HG03558 (cell line): ENCODE data around the gene PABPC1L.
A peak's percentile ranks its signal among the peaks of the same experiment; 100 is the strongest.

Experiments
- ATAC-seq: cut with Tn5 transposase; IDR thresholded peaks from one replicate; pipeline ENCODE4 v1.9.1; 2021; ENCODE audit warnings: moderate number of reproducible peaks; ENCODE audit not compliant: unreplicated experiment; ENCODE audit errors: extremely low read depth

Gene PABPC1L

DNA sequence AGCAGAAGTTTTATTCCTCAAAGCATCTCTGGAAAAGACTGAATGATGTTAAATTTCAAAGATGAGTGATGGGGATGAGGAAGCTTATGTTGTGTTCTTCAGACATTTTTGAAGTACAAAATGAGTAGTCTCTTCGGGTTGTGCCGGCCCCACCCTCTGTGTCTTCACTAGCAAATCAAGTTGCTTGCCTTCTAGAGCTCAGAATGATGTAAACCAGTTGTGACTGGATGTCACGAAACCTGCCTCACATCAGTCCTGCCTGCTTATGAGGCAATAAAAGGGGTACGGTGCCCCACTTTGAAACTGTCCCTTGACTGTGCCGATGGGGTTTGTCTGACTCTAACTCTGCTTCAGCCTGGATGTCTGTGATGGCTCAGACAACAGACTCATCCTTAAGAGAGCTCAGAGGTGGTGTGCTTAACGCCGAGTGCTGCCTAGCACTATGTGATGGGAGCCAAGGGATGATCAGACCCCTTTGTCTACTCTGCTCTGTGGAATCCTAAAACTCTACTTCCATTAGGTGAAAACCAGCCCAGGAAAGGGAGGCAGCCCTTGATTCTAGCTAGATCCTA is 31.3 kb downstream of the PABPC1L start:
- ATAC-seq = no peak

DNA sequence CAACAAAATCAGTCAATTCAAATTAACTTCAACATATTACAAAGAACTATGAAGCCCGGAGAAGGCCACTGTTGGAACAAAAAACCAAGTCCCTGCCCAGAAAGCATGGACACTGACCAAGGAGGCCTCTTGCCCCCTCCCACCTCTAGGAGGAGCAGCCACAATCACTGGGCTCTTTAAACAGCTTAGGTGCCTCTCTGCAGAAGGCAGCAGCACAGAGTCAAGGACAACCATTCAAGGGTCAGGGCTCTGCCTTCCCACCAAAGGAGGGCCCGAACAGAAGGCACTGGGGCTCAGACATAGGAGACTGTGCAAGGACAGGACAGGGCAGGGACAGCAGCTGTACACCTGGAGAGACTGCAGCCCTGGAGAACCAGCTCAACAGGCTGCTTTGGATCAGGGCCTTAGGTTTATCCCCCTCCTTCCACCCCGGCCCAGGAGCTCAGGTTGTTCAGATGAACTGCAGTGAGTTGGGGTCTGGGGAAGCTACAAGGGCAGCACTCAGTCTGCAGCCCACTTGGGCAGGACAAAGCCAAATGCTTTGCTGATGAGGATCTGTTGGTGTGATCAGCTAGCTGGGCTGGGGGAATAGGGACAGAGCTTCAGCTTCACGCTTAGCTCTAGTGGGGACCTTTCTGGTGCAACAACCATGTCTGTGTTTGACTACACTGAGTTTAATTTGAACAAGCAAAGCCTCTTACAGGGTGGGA is 32.6 kb downstream of the PABPC1L start:
- ATAC-seq = no peak

DNA sequence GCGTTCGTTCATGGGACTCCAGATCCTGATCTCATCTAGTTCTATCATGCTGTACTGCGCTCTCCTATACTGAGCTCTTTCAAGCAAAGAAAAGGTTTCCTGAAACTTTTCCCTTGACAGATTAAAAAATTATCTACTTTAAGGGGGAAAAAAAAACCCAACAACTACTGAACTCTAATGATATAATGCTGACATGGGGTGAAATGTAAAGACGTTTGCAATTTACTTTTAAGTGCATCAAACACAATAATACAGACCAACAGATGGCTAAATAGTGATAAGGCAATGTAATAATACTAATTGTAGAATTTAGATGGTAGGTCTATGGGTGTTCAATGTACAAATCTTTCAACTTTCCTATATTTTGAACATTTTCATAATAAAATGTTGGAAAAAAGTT is 34.0 kb downstream of the PABPC1L start:
- ATAC-seq = no peak

DNA sequence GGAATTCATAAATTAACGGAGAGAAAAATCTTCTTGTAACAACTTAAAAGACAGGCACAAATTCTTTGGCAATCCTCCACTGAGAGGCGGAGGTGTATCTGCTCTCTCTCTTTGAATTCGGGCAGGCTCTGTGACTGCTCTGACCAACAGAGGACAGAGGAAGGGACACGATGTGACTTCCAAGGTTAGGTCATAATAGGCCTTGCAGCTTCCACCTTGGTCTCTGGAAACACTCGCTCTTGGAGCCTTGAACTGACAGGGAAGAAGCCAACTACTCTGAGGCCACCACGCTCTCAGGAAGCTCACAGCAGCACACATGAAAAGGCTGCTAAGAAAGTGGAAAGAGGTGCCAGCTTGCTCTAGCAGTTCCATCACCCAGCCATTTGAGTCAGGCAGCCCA is 35.4 kb downstream of the PABPC1L start:
- ATAC-seq = no peak

DNA sequence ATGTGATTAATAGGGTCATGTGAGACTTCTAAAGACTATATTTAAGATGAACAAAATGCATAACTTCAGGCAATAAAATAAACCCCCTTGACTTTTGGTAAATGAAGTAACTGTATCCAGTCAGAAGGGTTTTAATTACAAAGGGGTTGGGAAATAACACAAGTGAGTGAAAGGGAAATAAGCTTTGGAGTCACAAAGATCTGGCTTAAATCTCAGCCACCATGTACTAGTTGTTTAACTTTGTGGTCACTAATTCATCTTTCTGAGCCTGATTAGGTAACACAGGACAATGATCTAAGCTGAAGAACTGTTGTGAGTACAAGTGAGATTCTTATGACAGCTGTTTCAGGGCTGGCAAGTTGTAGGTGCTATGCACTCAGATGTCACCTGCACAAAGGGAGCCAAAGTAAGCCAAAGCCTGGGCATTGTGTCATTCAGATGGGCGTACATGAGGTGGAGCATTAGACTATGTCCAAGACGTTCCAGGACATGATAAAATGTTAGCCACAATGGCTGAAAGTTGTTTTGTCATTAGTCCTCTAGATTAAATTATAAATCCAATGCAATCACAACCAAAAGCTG is 36.5 kb downstream of the PABPC1L start:
- no peak for ATAC-seq

DNA sequence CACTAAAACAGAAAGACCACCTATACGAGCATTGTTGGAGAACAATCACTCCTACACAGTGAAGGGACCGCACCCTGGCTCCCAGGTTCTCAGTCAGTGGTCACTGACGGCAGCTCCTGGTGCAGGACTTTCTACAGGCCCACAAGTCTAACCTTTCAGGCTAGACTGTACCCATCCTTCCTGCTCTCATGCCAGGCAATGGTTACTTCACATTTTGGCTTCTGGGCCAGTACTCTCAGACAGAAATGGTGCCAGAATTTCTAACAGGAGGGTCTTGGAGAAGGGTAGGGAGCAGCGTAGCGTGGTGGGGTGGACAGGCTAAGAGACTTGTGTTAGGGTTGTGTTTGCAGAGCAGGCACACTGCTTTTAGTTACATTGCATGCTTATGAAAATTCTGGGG is 38.2 kb downstream of the PABPC1L start:
- no peak for ATAC-seq

DNA sequence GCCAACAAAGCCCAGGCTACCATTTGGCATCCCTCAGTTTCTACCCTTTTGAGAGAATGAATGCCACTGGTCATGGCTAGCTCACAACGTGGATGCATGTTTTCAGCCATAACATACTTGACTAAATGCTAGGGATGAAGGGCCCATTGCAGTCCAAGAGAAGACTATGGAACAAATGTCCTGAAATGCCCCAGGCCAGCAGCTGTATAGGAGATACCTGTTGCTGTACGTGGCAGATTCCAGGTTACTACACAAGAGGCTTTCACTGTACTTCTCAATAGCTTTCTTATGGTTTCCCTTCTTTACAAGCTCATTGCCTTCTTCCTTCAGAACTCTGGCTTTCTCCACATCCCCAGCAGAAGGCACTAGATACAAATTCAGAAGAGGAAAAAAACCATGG is 38.7 kb downstream of the PABPC1L start:
- ATAC-seq = no peak

DNA sequence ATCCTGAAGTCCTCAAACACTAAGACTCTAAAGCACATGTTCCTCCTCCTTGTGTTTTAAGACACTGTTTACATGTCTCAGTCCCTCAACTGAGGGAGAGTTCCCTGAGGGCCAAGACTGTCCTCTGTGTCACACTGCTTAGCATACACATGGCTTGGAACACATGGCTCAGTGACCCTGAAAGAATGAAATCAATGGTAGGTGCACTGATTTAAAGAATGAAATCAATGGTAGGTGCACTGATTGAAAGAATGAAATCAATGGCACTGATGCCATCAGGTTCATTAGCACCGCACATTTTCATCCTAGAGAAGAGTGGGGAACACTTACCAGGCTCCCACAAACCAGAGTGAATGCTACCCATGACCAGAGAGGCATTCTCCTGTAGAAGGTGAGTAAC is 40.5 kb downstream of the PABPC1L start:
- ATAC-seq = no peak

DNA sequence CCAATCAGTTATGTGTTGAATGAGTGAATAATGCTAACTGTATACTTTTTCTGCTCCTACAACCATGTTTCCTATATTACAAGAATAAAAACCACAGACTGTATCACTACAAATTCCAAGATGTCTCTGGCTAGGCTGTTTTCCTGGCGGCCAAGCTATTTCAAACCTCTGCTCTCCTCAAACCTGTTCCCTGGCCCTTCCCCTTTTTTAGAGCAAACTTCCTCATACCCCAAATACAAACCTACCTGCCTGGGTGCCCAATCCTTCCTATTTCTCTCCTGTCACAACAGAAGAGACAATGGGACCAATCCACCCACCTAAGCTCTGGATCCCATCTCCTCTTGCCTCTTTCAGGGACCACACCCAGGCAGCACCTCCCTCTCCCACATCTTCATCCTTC is 42.9 kb downstream of the PABPC1L start:
- ATAC-seq = no peak

DNA sequence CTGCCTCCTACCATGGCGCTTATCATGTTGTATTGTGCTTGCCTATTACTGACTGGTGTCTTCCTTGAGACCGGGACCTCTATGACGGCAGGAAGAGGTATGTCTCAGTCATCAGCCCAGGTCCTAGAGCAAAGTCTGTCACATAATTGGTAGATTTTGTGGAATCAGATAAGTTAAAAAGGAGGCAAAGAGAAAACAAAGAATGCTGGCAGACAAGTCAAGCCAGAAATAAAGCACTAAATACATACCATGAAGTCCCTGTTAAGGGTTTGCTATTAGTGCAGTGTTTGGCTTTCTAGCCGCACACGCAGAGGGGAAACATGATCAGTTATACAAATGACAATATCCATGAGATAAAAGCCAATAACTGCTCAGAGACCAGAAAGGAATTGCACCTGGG is 44.4 kb downstream of the PABPC1L start:
- no peak for ATAC-seq

DNA sequence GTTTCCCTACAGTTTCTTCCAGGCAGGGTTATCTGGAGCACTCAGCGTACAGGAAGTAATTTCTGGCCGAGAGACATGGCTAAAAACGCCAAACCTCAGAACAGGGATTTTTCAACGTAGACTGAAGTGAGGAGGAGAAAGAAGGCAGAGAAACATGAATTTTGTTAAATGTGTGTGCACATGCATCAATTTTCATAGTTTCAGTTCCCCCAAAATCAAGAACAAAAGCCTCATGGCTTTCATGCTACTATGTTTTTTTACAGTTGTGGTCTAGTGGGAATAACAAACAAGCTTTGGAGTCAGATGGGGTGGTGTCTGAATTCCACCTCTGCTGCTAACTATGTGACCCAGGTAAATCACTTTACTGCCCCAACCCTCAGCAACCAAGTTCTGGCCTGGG is 45.4 kb downstream of the PABPC1L start:
- no peak for ATAC-seq

DNA sequence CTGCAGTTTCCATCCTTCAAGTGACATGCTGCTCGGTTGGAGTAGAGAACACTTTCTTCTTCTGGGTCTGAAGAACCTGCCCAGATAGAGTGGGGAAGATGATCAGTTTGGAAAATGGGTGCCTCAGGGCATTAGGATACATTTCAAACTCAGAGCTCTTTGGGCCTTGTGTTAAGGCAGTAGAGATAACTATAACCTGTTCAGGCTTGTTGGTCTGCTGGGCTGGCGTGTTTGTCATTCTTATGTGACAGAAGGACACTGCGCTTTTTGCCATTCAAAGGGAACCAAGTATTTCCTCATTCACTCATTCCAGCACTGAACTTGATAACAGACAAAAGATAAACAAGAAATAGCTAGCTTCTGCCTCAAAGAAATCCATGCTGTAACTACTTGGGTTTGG is 46.5 kb downstream of the PABPC1L start:
- ATAC-seq = no peak

DNA sequence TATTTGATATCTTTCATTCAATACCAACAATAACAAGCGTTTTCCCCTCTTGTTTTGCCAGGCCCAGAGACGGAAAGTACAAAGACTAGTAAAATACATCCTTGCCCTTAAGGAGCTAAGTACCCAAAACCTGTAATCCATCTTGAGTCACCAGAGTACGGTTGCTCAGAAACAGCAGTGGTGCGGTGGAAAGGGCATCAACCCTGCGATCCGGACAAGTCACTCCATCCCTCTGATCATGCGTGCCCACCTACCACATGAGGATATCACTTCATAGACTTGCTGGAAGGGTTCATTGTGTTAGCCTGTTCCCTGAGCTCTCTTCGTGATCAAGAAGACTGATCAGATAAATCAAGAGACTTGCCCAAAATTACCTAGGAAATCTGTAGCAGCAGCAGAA is 48.4 kb downstream of the PABPC1L start:
- no peak for ATAC-seq

DNA sequence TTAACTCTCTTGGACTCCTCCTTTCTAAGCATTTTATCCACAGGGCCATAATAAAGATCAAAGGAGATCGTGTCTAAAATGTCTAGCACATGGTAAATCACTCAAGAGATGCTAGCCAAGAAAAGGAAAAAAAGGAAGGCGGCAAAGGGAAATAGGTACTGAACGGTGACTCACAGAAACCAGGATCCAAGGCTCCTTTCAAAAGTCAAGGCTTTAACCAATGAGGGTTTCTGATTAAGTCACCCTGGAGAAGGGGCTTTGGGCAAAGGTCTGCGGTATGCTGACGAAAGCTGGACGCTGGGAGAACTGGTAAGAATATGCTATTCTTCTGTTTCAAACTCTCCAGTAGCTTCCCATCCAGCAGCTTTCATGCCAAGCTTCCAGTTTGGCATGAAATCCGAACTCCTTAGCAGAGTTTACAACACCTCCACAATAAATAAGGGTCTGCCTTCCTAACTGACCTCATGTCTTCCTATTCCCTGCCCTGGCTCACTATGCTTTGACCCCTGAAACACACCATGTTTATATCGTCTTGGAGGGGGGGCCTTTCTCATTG is 49.3 kb downstream of the PABPC1L start:
- ATAC-seq = no peak

DNA sequence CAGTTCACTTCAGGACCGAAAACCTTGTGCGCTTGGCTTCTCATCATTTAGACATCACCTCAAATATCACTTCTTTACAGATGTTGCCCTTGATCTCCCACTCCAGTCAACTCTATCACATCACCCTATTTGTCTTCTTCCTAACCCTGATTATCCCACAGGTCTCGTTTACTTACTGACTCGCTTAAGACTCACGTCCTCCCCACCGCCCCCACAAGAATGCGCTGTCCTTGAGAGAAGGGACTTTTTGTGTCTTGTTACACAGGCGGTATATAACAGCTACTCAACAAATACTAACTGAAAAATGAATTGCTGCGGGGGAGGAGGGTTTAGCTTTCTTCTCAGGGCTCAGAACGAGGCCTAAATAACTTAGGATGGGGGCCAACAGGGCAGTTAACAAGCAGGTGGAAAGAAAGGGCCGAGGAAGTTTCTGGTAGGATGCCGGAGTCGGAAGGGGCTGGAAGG is 49.8 kb downstream of the PABPC1L start:
- no peak for ATAC-seq

DNA sequence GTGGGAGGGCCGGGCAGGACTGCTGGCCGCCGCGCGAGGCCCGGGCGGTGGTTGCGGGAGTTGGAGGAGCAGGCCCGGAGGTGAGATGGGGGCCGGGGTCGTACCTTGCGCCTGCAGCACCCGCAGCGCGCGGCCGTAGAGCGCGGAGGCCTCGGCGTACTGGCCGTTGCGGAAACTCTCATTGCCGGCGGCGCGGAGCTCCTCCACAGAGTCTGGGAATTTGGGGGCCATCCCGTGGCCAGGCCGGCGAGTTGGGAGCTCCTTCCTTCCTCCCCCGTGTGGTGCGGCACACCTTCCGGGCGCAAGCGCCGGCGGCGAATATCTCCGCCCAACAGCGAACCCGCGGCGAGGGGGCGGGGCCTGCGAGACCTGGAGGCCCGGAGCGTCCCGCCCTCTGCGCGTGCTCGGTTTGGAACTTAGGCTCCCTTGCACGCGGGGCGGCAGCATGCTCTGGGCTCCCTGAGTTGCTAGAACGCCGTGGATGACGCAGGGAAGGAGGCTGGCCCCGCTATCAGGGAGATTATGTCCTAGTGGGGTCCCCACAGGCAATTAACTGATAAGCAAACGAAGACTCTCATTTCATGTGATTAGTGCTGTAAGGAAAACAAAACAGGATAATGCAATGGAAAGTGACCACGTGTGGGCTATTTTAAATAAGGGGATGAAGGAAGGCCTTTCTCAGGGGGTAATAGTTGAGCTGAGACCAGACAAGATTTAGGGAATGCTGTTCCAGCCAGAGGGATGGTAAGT is 50.4 kb downstream of the PABPC1L start, which contains the start of gene TOMM34:
Gene TOMM34 (minus strand): TSS at position 295 of the 750 bp plus-strand sequence. CDS start 64 bp downstream, at position 231.
- ATAC-seq = peak; percentile 61

DNA sequence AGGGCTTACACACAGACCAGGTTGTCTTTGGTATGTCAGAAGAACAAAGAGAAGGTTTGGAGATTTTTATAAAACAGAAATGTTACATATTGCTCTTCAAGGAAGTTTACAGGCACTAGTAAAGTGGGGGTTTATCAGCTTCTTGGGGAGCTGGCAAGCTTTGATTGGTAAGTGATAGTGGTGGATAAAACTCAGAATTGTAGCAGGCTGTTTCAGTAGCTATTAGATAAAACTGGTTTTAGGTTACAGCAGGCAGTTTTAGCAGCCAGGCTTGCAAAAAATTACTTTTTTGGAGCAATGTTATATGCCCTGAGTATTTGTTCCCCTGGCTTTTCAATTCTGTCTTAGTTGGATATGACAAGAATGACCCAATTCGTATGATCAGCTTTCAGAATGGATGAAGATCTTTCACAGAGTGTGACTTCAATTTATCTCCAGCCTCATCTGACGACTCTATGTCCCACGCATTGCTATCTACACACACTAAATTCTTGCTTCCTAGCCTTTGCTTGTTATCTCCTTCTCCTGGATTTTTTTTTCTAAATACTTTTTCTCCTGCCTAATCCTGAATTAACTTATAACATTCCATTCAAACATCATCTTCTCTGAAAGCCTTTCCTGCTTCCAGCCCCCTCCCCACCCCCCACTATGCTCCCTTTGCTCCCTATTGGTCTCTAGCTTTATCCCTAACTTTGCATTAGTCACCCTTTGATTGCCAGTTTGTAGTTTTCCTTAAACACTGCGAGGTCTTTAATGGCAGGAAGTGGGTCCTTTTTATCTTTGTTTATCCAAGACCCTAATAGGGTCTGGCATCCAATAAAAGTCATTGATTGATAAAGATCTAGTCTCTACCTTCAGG is 51.4 kb downstream of the PABPC1L start:
- no peak for ATAC-seq

DNA sequence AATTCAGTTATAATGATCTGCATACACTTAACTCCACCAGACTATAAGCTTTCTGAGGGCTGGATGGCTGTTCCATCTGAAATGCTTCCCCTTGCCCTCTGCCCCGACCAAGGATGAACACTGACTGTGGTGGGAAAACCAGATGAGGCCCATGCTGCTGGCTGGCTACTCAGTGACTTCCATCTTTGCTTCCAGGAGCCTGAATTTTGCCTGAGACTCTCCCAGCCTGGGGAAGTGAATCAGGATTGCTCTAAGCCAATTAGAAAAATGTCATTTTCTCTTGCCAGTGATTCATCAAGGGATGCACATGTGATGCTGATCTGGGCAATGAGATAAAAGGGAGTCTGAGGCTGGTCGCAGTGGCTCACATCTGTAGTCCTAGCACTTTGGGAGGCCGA is 52.0 kb downstream of the PABPC1L start:
- no peak for ATAC-seq

DNA sequence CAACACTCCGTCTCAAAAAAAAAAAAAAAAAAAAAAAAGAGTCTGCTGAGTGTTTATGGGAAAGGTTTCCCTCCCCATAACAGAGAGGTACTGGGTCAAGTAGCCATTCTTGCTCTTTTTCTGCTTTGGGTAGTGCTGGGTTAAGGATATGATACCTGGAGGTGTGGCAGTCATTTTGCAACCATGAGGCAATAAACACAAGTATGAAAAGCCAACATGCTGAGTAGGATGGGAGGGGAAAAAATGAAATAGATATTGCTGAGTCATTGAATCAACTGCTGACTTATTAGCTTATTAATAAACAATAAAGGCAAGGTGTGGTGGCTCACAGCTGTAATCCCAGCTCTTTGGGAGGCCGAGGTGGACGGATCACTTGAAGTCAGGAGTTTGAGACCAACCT is 52.6 kb downstream of the PABPC1L start:
- no peak for ATAC-seq
